IPS-NIHi11 (cell line): ENCODE measurements around the gene PICK1.
"Not testable (repeated sequence)": the region's sequence is repeated elsewhere in the genome, so short reads cannot be mapped to it uniquely, and the experiment has no call there.

Experiments
- DNase-seq: peaks from one replicate; pipeline ENCODE4 v3.0.0; 2012; ENCODE audit warnings: mixed read lengths, low spot score

PICK1 gene

DNA sequence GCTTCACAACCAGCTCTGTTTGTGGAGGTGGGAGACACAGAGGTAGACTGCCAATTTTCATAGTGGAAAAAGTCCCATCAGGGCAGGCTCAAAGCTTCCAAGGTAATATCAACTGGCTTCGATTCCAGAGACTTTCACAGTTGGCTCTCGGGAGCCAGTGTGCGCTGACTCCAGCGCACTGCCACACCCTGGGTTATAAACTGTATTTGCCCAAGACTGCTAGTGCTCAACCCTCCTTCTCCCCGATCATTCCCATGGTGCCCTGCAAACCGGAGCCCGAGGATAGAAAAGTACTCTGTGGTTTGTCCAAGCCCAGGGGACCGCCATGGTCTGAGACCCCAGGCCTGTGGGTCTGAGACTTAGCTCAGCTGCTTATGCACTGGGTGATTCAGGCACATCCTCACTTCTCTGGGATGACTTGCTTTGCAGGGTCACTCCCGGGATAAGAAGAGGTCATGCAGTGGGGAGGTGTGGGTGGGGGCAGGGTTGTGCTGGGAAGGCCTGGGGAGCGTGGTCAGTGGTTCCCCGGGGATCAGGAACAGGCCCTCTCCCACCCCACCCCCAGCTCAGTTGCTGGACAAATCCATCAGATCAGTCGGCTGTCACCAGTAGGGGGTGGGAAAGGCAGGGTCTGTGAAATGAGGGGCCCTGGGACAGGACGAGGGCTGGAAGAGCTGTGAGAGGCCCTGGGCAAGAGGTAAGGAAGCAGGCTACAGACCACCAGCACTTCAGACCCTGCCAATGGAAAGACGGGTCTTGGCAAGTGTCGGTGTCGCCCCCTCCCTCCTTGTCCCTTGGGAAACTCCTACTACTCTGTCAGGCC, 26.7 kb upstream of the PICK1 start:
- no peak for DNase-seq

DNA sequence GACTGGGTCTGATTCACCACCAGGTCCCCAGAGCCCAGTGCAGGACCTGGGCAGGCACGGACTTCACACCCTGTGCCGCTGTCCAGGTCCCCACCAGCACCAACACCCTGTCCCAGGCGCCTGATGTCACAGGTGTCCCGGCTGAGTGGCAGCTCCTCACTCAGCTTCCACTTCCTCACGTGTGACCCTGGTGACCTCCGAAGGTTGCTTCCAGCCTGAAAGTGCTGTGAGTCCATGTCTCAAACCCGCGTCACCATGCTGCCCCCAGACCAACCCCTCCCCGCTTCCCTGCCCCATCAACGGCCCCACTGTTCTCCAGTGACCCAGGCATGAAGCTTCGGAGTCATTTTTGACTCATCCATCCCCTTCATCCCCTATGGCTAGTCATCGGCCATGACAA, 25.7 kb upstream of the PICK1 start:
- DNase-seq: no peak

DNA sequence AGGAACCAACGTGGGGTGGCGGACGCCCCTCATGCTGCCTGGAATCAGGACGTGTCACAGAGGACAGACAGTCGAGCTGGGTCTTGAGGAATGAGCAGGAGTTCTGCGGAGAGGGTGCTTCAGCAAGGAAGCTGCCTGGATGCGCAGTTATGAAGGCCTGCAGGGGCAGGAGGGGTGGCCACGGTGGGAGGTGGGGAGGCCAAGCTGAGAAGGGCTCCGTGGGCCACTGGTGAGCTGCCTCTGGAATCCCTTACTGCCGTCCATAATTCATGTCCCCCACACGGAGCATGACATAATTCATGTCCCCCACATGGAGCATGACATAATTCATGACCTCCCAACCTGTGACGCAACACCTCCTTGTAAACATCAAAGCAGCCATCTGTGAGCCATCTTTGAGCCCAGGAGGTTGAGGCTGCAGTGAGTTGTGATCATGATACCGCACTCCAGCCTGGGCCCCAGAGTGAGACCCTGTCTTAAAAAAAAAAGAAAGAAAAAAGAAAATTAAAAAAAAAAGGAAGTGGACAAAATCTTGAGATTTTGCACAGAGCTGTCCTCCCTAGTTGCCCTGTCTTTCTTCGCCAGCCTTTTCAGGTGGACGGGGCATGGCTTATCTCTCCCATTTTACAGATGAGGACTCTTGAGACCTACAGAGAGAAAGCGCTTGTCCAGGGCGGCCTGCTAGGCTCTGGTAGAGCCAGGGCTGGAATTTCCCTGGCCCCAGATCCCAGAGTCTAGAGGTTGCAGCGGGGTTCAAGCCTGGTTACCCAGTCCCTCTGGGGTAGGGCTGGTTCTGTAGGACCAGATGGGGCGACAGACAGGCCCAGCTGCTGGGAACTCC, 24.3 kb upstream of the PICK1 start:
- DNase-seq: no peak

DNA sequence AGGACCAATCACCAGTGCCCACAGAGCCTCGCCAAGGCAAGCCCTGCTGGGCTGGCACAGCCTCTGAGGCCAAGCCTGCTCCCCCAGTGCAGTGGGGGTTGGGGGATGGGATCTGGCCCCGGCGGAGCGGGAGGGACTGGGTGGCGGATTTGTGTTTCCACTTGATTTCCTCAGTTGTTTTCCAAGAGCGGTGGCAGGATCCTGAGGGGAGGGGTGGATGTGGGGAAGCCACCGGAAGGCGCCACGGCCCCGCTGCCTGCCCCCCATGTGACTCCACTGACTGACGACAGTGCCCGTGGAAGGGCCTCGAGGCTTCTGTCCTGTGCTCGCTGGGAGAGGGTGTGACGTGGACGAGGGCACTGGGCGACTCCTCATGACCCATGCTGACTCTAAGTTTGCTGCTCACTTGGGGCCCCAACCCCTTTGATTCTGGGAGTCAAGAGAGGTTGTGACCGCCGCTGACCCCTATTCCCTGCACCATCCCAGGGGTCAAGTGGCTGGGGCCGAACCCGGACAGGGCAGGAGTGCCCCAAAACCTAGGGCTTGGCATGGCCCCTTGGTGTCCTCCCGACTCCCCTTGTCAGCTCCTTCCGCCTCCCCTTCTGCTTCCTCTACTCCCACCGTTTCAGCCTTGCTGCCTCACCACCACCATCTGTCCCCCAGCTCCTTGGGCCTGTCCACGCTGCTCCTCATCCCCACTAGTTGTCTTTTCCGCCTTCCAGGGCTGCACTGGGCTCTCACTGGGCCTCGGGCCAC, 23.5 kb upstream of the PICK1 start:
- DNase-seq: no peak

DNA sequence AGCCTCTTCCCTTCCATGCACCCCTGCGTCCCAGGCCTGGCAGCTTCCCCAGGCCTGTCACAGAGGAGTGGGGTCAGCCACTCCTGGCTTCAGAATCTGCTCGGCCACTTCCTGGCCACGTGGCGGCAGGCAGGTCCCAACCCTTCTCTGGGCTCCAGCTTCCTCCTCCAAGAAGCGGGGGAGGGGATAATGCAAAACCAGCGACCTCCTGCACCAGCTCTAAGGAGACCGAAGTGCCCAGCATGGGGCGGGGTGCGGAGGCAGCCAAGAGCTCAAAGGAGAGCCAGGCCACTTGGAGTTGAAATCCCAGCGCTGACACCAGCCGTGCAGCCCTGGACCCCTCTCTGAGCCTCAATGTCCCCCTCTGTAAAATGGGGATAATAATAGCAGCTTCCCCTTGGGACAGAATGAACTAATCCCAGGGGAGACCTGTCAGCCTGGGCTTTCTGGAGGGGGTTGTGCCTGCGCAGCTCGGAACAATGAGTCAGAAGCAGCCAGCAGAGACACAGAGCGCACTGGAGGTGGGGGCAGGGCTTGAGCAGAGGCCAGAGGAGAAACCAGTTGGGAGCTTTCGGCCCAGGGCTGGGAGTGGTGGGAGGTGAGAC, 22.8 kb upstream of the PICK1 start:
- peak; percentile 81 for DNase-seq

DNA sequence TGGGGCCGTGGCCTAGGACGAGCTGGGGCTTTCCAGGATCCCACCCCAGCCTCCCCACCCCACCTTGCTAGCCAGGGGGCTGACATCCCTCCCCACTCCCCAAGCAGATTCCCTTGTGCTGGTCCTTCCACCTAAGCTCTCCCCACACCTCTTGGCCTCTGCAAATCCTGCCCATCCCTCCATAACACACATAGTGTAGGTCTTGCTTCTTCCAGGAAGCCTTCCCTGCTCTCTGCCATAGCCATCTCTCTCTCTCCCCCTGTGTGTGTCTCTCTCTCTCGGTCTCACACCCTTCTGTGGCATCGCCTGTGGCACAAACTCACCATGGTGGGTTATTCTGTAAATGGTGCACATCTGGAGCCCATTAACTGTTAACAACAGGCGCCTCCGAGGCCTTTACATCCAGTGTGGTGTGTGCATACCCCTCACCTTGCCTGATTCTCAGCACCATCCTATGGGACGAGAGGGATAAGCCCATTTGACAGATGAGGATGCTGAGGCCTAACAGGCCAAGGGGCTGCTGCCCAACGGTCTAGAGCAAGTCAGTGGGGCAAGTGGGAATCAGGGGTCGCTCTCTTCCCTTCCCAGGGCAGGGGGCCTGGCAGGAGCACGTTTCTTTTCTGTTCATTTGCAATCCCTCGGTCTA, 22.2 kb upstream of the PICK1 start:
- DNase-seq: no peak

DNA sequence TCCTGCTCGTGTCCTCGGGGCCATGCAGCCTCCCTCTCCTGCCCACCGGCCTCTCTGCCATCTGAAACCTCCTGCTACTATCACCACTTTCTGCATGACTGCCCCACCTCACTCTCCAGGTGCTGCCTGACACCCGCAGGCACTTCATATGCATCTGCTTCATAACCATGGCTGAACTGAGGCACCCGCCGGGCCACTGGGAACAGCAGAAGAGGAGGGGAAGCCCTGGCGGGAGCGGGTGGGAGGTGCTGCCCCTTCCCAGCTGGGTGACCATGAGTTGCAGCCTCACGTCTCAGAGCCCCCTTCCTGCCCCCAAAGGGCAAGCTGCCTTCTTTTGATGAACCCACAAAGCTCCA, 21.7 kb upstream of the PICK1 start:
- DNase-seq: no peak

DNA sequence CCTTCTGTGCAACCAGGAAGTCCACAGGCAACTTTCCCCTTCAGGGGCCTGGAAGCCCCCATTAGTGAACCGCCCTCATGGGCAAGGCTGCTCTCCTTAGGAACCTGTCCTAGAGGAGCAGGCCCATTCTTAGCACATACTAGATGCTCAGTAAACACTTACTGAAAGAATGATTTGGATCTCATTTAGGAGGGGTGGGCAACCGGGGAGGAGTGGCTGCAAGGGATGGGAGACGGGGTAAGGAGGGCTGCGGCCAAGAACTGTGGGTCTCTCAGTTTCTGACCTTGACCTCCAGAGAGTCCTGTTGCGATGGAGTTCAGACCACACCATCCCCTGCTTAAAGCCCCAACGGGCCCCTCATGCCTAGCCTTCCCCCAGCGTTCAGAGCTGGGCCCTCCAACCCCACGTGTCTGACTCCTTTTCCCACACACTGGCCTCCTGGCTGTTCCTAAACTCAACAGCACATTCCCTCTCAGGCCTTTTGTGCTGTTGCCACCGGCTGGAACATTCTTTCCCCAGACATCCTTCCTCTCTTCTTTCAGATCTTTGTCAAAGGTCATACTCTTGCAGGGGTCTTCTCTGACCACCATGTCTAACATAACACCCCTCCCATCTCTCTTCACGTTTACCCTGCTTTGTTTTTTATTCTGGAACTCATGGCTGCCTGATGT, 20.7 kb upstream of the PICK1 start:
- no peak for DNase-seq

DNA sequence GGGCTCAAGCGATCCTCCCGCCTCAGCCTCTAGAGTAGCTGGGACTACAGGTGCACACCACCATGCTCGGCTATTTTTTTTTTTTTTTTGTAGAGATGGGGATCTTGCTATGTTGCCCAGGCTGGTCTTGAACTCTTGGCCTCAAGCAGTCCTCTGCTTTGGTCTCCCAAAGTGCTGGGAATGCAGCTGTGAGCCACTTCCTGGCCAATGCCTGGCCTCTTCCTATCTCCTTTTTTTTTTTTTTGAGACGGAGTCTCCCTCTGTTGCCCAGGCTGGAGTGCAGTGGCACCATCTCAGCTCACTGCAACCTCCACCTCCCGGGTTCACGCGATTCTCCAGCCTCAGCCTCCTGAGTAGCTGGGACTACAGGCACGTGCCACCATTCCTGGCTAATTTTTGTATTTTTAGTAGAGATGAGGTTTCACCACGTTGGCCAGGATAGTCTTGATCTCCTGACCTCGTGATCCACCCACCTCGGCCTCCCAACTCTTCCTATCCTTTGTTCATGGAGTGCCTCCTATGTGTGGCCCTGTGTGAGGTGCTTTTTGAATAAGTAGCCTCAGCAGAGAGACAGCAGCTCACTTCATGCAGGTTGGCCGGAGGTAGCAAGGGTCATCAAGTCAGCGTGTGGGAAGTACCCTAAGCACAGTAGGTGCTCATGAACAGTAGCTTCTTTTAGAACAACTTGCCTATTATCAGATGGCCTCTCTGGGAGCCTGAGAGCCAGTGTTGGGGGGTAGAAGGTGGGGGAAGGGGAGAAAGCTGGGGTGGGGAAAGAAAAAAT, 19.6 kb upstream of the PICK1 start:
- DNase-seq: not testable (repeated sequence)

DNA sequence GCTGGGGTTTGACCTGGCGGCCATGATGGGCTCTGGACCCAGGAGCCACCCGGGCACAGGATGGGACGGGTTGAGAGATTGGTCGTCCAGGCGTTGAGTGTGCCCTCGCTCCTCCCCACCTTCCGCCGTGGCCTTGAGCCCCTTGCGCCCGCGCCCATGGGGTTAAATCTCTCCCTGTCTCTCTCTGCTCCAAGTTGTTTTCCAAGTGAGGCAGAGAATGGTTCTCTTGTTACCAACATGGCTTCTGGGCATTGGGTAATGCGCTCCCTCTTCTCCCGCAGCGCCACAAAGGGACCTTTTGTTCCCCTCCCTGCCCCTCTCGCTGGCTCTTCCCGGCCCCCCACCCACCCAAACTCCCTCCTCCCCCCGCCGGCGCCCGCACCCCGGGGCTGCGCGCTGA, 18.8 kb upstream of the PICK1 start:
- DNase-seq: no peak

DNA sequence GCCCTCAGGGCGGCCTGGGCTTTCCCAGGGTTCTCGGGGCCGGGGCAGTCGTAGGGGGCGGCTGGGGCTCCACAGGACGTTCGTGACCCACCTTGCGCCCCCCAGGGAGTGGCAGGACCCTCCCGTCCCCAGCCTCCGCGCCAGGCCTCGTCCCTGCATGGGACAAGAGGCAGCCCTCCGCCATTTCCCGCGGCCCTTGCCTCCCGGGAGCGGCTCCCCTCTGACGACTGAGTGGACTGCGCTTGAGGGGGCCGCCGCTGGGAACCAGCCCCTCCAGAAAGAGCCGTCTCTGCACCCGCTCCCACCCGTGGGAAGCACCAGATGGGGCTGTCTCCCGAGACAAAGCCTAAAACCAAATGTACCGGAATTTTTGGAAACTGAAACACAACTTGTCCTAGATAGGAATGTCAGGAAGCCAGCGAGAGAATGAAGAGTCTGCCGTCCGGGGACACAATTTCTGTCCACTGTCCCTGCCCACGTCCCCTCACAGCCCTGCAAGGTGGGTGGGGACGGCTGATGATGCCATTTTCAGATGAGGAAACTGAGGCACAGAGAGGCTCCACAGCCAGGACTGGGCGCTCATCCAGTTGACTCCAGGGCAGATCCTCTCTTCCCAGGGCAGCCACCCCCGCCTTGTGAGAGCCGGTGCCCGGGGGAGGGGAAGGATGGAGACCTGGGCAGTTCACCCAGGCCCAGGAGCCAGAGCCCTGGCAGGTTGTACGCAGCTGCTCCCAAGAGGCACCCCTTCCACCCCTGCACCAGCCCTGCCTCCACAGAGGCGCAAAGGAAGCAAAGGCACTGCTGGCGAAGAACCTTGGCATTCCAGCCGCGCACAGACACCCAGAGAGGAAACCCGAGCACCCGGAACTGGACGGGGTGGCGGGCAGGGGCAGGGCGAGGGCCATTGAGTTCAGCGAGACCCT, 18.1 kb upstream of the PICK1 start:
- DNase-seq: no peak

DNA sequence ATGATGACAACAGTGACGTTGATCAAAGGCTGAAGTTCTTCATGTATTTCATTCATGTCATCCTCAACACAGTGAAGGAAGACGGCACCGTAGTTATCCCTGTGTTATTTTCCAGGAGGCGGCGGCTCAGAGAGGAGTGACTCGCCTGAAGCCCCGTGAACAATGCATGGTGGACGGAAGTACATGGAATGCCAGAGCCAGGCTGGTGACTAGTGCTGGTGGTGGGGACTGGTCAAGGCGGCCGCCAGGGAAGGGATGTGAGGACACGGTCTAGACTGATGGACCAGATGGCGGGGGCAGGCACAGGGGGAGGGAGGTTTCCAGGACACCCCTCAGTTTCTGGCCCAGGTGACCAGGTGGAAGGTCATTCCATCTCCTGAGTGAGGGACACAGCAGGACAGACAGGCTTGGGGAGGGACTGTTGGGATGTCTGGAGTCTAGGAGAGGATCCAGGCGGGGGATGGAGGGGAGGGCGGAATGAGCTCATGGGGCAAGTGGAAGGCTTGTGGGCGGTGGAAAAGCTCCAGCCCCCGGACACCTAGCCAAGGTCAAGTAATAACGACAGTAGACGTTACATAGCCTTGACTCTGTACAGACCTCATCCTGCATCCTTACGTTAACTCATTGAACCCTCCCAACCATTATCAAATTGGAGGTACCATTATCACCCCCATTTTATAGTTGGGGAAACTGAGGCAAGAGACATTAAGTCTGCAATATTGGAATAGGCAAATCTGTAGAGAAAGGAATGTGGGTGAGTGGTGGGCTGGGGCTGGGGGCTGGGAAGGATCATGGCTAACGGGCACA, 16.0 kb upstream of the PICK1 start:
- DNase-seq: no peak

DNA sequence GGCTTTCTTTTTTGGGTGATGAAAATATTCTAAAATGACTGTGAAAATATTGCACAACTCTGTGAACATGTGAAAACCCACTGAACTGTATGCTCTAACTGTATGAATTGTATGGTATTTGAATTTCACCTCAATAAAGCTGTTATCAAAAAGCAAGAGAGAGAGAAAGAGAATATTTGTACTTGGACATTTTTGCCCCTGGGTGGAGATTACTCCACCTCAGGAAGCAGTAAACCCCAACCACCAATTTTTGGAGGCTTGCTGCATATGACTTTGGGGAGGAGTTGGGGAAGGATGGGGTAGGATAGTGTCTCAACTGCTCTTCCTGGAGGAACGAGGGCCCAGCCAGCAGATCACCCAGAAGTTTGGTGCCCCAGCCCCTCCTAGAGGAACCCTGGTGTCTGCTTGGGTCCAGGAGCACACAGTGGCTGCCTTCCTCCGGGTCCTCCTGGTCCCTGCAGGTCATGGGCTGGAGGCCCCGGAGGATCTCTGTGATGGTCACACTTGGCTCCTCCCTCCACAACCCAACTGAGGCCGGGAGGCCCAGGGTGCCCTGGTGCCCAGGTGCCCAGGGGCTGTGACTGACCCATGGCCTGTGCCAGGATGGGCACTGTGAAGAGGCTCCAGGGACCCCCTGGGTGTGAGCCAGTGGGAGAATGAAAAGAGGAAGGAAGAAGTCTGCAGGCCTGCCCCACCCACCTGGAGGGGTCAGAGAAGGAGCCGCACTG, 15.3 kb upstream of the PICK1 start:
- DNase-seq: no peak

DNA sequence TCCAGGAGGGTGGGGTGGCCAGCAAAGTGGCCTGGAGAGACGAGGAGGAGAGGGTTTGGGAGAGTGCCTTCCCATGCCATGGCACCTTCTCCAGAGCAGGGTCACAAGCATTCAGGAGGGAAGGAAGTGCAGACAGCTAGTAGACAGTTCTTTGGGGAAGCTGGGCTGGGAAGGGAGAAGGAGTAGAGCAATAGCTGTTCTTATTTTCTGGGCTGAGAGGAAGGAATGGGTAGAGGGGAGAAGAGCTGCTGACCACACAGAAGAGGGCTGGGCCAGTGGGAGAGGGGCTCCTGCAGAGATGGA, 14.8 kb upstream of the PICK1 start:
- no peak for DNase-seq

DNA sequence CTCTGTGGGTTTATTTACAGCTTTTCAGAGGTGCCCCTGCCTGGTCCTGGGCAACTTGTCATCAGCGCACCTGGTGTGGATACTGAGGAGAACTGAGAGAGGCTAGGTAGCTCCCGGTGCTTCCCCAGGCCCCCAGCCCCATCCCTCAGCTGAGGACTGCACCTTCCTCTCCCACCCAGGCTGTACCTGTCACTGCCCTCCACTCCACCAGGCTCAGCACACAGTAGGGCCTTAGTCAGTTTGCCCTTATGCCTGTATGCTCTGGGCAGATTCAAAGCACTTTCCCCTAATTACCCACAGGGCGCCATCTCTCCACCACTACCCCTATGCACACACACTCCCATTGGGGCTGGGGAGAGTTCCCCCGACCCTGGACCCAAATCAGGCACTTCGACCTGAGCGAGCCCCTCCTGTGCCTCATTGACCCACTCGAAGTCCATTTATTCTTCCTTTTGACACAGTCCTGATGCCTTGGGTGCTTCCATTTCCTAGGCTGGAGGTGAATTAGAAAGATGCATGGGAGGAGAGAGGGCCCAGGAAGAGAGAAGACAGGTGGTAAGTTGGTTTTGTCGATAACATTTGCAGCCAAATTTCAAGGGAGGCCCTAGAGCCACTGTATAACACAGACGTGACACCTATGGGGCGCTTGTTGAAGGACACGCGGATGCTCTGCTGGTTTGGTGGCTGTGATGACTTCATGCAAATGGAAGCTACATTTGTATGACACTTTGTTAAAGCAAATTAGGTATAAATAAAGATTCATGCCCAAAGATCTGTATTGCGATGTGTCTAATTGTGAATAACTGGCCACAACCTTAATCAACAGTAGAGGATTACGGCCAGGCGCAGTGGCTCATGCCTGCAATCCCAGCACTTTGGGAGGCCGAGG, 13.8 kb upstream of the PICK1 start:
- no peak for DNase-seq

DNA sequence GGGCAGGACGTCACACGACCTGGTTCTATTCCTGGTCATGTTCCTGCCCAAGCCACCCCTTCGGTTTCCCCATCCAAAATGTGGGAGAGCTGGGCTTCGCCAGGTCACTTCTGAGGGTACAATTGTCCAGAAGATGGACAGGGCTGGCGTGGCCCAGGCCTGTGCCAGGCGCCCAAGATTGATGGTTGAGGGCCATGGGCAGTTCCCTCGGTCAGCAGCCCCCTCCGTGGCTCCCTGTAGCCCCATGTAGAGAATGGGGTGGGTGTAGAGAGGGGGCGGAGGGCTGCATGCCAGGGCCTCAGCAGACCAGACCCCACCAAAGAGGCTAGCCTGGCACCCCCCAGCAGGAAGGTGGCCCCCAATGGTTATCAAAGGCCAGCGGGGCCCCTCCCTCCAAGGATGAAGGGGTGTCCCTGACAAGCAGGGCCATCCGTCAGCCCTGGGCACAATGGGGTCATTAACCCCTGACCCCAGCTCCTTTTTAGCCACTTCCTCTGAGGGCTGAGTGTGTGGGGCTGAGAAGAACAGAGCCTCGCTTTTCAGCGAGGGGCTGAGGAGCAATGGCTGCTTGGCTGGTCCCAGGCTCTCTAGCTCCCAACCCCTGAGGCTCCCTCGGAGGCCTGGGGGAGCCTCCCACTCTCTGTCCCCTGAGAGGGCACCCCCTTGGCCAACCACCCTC, 11.0 kb upstream of the PICK1 start:
- DNase-seq: no peak
